Measurements from ENCODE around the gene KRTAP5-3. TPM values are rescaled to one million over a fixed set of nuclear protein-coding genes. Genes with fewer than 3 reads are reported as not detected.

Gene KRTAP5-3
- total and polyA plus RNA-seq, 9 of the 15 experiments (the other 6 are each of a cell fraction or from before 2014, with no cell fraction given) = not detected

GRCh38 chr11:1648653-1649420, 40.6 kb upstream of the KRTAP5-3 start:
- H2AFZ ChIP-seq (ENCODE audit: low read depth, low read length) = no peak overlapping the region
- TF ChIP-seq SMAD1 (IDR thresholded peaks at IDR 0.05; ENCODE audit: low read depth, low read length, partially characterized antibody) (no peak), ELF1 (tag; IDR thresholded peaks at IDR 0.05) (no peak), SETDB1 (IDR thresholded peaks at IDR 0.05; ENCODE audit: low read length) (no peak), NCOA1 (IDR thresholded peaks at IDR 0.05; ENCODE audit: low read depth) (no peak), TGIF2 (CRISPR knock-in tag; IDR thresholded peaks at IDR 0.05) (no peak), ZNF224 (CRISPR knock-in tag; IDR thresholded peaks at IDR 0.05) (no peak), IRF9 (tag; IDR thresholded peaks at IDR 0.05) (no peak), MCM2 (IDR thresholded peaks at IDR 0.05; ENCODE audit: low read depth) (no peak), BCOR (IDR thresholded peaks at IDR 0.05) (no peak), FIP1L1 (IDR thresholded peaks at IDR 0.05; ENCODE audit: low read depth, low read length, poor library complexity, severe bottlenecking) (no peak), NRF1 (conservative IDR thresholded peaks at IDR 0.05 in 1 of 2, IDR thresholded peaks at IDR 0.05 in 1 of 2) (no peak), ELK3 (CRISPR knock-in tag; IDR thresholded peaks at IDR 0.05) (no peak)
- H4K20me1 ChIP-seq (replicated peaks; ENCODE audit: control insufficient read depth, insufficient read depth, low read length) = peaks cover 14% of the 10 kb centered on the region
- no peak overlapping the region for H3K27ac ChIP-seq (ENCODE audit: extremely low read depth, low read depth, low read length)
- peaks cover 26 to 83% of the 10 kb centered on the region in 2 experiments for H3K27me3 ChIP-seq (ENCODE audit: control insufficient read depth in 2 of 2, insufficient read depth in 2 of 2, low read length in 2 of 2)
- no TSS peak for BruUV-seq (replicated peaks)
- WGBS (ENCODE audit: insufficient coverage, low coverage, missing lambda C conversion rate) = 1% methylated on average over 23 of the region's 28 CpGs
- no peaks in the 10 kb centered on the region for H3K9me3 ChIP-seq (replicated peaks; ENCODE audit: control insufficient read depth, insufficient read depth, low read depth, low read length)
- DNase-seq (ENCODE audit: extremely low read depth in 1 of 4, low spot score in 3 of 4) (no peak), ATAC-seq (no peak), FAIRE-seq (no peak)
- no peak overlapping the region for H3K9ac ChIP-seq (ENCODE audit: insufficient read depth in 1 of 2, low read depth in 2 of 2, low read length in 2 of 2)
- ChIA-PET CTCF (ENCODE audit: low intra/inter-chr PET ratio) (no interaction called here), POLR2A (interaction anchor here (0.6 kb wide), 1 partner anchor 18 kb away, joined by 4 read pairs; no protein-coding TSS in a partner anchor)
- no peaks in the 10 kb centered on the region for H3K9me1 ChIP-seq (ENCODE audit: control insufficient read depth, insufficient read depth, low read length)
- in situ Hi-C loops (cut with MboI) (no loop called here), intact Hi-C loops (cut with micrococcal nuclease) (no loop called here)
- H3K4me1 ChIP-seq (replicated peaks in 1 of 2; ENCODE audit: control insufficient read depth in 2 of 2, insufficient read depth in 2 of 2, low read length in 2 of 2) = peaks cover 0 to 9% of the 10 kb centered on the region in 2 experiments; a peak in 1 of 5 replicates
- no peak overlapping the region for H3K4me3 ChIP-seq
- no peaks in the 10 kb centered on the region for H3K79me2 ChIP-seq (ENCODE audit: control insufficient read depth, insufficient read depth, low read length)
- no peaks in the 10 kb centered on the region for H3K36me3 ChIP-seq (ENCODE audit: control insufficient read depth, insufficient read depth, low read length)
- H3K4me2 ChIP-seq (ENCODE audit: insufficient read depth, low read length) = no peak overlapping the region

Measured in K562 (cell line).